Activated B cell treated with CpG ODN at 0.5 μM for 24 hours (primary cell): ENCODE measurements around the gene ZER1. TPM values are rescaled to one million over a fixed set of nuclear protein-coding genes. Genes with fewer than 3 reads are reported as not detected.
A peak's percentile ranks its signal among the peaks of the same experiment; 100 is the strongest.

Experiments used
- ATAC-seq: fragments of 200-7000 bp; cut with Tn5 transposase; one replicate; pipeline ENCODE4 v1.10.0; 2021; ENCODE audit warnings: low read depth, mild to moderate bottlenecking, moderate library complexity
- CTCF ChIA-PET: fragments of 350-600 bp; sonication (Branson Sonifier 250); formaldehyde crosslinking; loops from one replicate; lab custom pipeline; 2021; ENCODE audit warnings: antibody characterized with exemption; lab: Charles Lee
- POLR2A ChIA-PET: fragments of 350-600 bp; sonication (Branson Sonifier 250); formaldehyde crosslinking; loops from one replicate; lab custom pipeline; 2021; ENCODE audit warnings: antibody characterized with exemption; lab: Charles Lee
- DNase-seq: peaks from one replicate; pipeline ENCODE4 v3.0.0; 2022
- H3K27ac Mint-ChIP-seq: one replicate; pipeline ENCODE4 v1.8.0; 2020; ENCODE audit warnings: mixed read lengths
- H3K27me3 Mint-ChIP-seq: one replicate; pipeline ENCODE4 v1.8.0; 2021; ENCODE audit warnings: mixed read lengths
- H3K36me3 Mint-ChIP-seq: one replicate; pipeline ENCODE4 v1.8.0; 2021; ENCODE audit warnings: low read depth, mixed read lengths
- H3K4me1 Mint-ChIP-seq: one replicate; pipeline ENCODE4 v1.8.0; 2021; ENCODE audit warnings: mixed read lengths
- H3K4me3 Mint-ChIP-seq: one replicate; pipeline ENCODE4 v1.8.0; 2020; ENCODE audit warnings: mild to moderate bottlenecking, mixed read lengths
- H3K9me3 Mint-ChIP-seq: one replicate; pipeline ENCODE4 v1.8.0; 2020; ENCODE audit warnings: mixed read lengths
- intact Hi-C: fragments of 100-400 bp; cut with micrococcal nuclease; formaldehyde crosslinking; loops from one replicate; pipeline ENCODE4 v1.15.1; 2024
- total RNA-seq: library from RNA; stranded (reverse); gene quantifications from 2 replicates; pipeline ENCODE4 v1.2.3, GENCODE V29; 2022
- TF ChIP-seq, protein P1 (sequence below): fragments of 200-600 bp; IDR thresholded peaks from one replicate; pipeline ENCODE4 v1.8.0; 2022; ENCODE audit warnings: antibody characterized with exemption, mild to moderate bottlenecking

ZER1 gene
- total RNA-seq, 1 donor from 2014 or later: 26.0 TPM

DNA sequence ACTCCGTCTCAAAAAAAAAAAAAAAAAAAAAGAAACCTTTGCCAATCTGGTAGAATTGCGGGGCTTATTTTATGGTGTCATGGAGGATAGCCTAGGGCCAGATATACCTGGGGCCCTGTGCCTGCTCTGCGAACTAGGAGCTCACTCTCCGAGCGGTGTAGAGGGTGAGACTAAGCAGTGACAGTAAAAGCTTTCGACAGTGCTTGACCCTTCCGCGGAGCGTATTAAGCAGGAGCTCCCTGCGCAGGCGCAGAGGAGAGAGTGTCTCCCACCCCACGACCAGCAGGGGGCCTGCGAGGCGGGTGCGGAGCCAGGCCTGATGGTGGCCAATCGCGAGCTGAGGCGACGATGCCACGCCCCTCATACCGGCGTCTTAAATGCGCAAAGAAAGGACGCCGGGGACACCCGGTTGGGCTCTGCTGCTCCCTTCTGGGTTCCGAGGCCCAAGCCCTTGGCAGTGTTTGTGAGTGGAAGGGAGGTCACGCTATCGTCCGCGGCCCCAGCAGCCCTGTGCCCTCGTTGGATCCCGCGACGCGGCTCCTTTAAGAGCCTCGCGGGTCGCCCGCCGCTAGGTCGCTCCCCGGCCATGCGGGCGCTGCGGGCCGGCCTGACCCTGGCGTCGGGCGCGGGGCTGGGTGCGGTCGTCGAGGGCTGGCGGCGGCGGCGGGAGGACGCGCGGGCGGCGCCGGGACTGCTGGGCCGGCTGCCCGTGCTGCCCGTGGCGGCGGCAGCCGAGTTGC is 46.5 kb upstream of the ZER1 start, which contains the start of gene ENDOG:
ENDOG (plus strand) TSS at position 402 of the 740 bp plus-strand sequence; CDS start at position 587, 185 bp downstream.
- H3K36me3 Mint-ChIP-seq: peaks cover 23% of the 10 kb centered on the region
- H3K27ac Mint-ChIP-seq: peak within 1 kb of the TSS; percentile 87
- CTCF ChIA-PET: interaction anchor here (0.6 to 2.5 kb wide), 13 partner anchors 9 to 127 kb away, joined by 3 to 12 read pairs (median 5); partner anchors contain the start of genes PKN3 and SPOUT1
- no peaks in the 10 kb centered on the region for H3K9me3 Mint-ChIP-seq
- intact Hi-C loops: loop anchor here (1.0 to 5.0 kb wide), 8 partner anchors 11 to 169 kb away; partner anchors contain the start of genes LRRC8A, PKN3, SPOUT1 and TBC1D13
- DNase-seq (peak; percentile 98), ATAC-seq (peak; percentile 95)
- TF ChIP-seq, protein P1, sequence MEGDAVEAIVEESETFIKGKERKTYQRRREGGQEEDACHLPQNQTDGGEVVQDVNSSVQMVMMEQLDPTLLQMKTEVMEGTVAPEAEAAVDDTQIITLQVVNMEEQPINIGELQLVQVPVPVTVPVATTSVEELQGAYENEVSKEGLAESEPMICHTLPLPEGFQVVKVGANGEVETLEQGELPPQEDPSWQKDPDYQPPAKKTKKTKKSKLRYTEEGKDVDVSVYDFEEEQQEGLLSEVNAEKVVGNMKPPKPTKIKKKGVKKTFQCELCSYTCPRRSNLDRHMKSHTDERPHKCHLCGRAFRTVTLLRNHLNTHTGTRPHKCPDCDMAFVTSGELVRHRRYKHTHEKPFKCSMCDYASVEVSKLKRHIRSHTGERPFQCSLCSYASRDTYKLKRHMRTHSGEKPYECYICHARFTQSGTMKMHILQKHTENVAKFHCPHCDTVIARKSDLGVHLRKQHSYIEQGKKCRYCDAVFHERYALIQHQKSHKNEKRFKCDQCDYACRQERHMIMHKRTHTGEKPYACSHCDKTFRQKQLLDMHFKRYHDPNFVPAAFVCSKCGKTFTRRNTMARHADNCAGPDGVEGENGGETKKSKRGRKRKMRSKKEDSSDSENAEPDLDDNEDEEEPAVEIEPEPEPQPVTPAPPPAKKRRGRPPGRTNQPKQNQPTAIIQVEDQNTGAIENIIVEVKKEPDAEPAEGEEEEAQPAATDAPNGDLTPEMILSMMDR: no peak
- POLR2A ChIA-PET: interaction anchor here (0.6 to 3.6 kb wide), 21 partner anchors 9 to 921 kb away, joined by 3 to 49 read pairs (median 4); partner anchors contain the start of genes CIZ1, DOLK, DYNC2I2 and GOLGA2
- H3K4me3 Mint-ChIP-seq: peak within 1 kb of the TSS; percentile 87
- H3K27me3 Mint-ChIP-seq: no peaks in the 10 kb centered on the region
- peaks cover 15% of the 10 kb centered on the region for H3K4me1 Mint-ChIP-seq

DNA sequence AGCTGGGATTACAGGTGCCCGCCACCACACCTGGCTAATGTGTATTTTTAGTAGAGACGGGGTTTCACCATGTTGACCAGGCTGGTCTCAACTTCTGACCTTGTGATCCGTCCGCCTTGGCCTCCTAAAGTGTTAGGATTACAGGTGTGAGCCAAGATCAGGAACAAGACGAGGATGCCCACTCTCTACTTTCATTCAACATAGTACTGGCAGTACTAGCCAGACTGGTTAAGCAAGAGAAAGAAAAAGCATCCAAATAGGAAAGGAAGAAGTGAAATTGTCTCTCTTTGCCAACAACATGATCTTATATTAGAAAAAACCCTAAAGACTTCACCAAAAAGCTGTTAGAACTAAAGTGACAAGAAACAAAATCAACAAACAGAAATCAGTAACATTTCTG is 39.1 kb upstream of the ZER1 start:
- DNase-seq (no peak), ATAC-seq (no peak)
- Mint-ChIP-seq H3K27ac (no peak overlapping the region), H3K36me3 (peaks cover 26% of the 10 kb centered on the region), H3K9me3 (no peaks in the 10 kb centered on the region), H3K4me3 (no peak overlapping the region), H3K27me3 (no peaks in the 10 kb centered on the region), H3K4me1 (no peaks in the 10 kb centered on the region)
- CTCF ChIA-PET: no interaction called here
- POLR2A ChIA-PET: no interaction called here
- TF ChIP-seq, protein P1: no peak
- intact Hi-C loops: no loop called here

DNA sequence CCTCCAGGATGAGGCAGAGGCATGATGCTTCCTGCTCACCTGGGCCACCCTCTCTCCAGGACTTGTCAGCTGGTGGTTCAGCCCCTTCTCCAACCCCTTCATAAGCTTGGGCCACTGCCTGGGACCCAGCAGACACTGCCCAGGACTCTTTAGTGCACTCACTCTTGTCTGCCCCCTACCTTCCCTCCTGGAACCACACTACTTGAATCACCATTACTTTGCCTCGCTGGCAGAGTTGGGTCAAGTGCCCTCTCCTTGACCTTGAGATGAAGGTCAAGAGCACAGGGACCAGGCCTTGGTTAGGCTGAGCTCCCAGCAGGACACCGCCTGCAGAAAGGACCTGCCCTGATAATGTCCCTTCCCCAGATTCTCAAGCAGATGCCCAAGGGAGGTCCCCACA is 38.1 kb upstream of the ZER1 start:
- H3K4me3 Mint-ChIP-seq: no peak overlapping the region
- peaks cover 33% of the 10 kb centered on the region for H3K36me3 Mint-ChIP-seq
- no peaks in the 10 kb centered on the region for H3K9me3 Mint-ChIP-seq
- POLR2A ChIA-PET: no interaction called here
- ATAC-seq (no peak), DNase-seq (no peak)
- intact Hi-C loops: no loop called here
- no peaks in the 10 kb centered on the region for H3K27me3 Mint-ChIP-seq
- CTCF ChIA-PET: no interaction called here
- TF ChIP-seq, protein P1: no peak
- no peaks in the 10 kb centered on the region for H3K4me1 Mint-ChIP-seq
- H3K27ac Mint-ChIP-seq: no peak overlapping the region

DNA sequence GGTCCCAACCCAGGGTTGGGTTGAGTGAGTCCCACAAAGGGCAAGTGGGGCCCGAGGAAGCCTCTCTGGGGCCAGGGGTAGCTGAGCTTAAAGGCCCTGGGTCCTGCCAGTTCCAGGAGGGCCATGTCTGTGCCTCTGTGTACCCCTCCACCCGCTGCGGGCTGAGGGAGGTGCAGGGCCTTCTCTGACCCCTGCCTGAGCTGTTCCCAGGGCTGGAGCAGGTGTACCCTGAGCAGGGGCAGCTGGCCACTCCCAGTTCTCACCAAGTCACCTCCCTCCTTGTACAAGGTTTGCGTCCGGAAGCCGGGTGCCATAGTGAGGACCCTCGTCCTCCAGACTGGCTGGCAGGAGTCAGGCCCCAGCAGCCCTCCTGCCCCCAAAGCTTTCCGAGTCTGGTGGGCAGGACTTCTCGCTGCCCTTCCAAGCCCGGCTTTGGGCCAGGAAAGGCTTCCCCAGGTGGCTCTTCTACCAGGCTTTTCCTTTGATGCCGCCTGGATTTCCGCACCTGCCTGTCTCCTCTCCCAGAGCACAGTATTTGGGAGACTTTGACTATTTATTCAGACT is 37.4 kb upstream of the ZER1 start:
- Mint-ChIP-seq H3K27ac (no peak overlapping the region), H3K36me3 (peaks cover 36% of the 10 kb centered on the region), H3K27me3 (no peaks in the 10 kb centered on the region), H3K9me3 (no peaks in the 10 kb centered on the region), H3K4me1 (no peaks in the 10 kb centered on the region), H3K4me3 (no peak overlapping the region)
- ChIA-PET POLR2A (no interaction called here), CTCF (no interaction called here)
- no peak for DNase-seq
- TF ChIP-seq, protein P1: no peak
- intact Hi-C loops: no loop called here
- ATAC-seq: no peak

DNA sequence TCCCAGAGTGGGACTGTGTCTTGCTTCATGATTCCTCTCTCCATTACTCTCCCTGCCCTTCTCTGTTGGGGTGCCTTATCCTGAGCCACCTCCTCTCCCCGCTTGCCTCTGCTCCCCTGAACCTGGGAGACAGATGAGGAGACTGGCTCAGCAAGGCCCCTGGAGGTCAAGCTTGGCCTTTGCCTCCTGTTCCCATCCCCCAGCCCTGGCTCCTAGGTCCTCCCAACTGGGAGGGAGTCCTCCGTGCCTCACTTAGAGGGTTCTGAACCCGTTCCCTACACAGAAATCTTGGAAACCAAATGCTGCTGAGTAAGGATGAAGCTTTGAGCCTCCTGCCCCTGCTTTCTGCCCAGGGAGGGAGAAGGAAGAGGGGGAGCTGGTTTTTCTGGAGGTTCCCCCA is 36.8 kb upstream of the ZER1 start:
- DNase-seq (no peak), ATAC-seq (no peak)
- Mint-ChIP-seq H3K9me3 (no peaks in the 10 kb centered on the region), H3K27ac (no peak overlapping the region), H3K36me3 (peaks cover 42% of the 10 kb centered on the region), H3K27me3 (no peaks in the 10 kb centered on the region), H3K4me1 (no peaks in the 10 kb centered on the region), H3K4me3 (no peak overlapping the region)
- CTCF ChIA-PET: interaction anchor here (1.0 kb wide), 1 partner anchor 10 kb away, joined by 3 read pairs; the partner anchor contains the start of gene ENDOG
- intact Hi-C loops: no loop called here
- POLR2A ChIA-PET: no interaction called here
- TF ChIP-seq, protein P1: no peak
